Left lobe of liver (tissue), 2 donors: ENCODE measurements around the gene ZSWIM1. TPM values are rescaled to one million over a fixed set of nuclear protein-coding genes. Genes with fewer than 3 reads are reported as not detected.

Experiments used
- ATAC-seq: fragments of 200-7000 bp; cut with Tn5 transposase; one replicate; pipeline ENCODE4 v1.9.1; 2020; ENCODE audit warnings: mild to moderate bottlenecking, moderate library complexity
- DNase-seq: peaks from one replicate; pipeline ENCODE4 v3.0.0-alpha.2; 2020; ENCODE audit warnings: low spot score
- total RNA-seq: library from RNA; stranded (reverse); gene quantifications from one replicate; pipeline ENCODE4 v1.2.1, GENCODE V29; 2021
- donor health status: DM: no; HTN: no; CAD: no; lungs with moderate emphysema.
- donor health status: DM: no; HTN: yes; CAD: no.

The ZSWIM1 gene
- total RNA-seq, 1 donor from 2014 or later: 2.7 TPM

DNA sequence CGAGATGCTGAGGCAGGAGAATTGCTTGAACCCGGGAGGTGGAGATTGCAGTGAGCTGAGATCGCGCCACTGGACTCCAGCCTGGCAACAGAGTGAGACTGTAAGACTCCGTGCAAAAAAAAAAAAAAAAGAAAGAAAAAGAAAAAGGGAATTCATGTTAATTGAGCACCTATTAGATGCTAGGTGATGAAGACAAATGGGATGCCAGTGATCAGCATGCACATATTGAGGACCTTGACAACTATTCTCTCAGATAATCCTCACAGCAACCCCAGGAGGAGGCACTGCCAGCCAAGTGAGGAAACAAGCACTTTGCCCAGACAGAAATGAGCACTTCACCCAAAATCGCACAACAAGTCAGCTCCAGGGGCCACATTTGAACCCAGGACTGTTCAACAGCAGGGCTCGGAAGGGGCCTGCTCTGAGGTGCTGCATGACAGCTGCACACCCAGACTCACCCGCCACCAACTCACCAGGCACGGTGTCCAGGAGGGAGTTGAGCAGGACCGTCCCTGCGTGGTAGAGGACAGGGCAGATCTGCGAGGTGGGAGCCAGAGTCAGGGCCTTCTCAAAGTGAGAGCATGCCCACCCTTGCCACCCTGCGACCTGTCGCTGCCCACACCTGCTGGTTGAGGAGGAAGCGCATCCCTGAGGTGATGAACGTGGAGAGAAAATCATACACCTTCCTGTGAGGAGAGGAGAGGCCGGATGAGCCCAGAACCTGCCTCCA is 26.4 kb downstream of the ZSWIM1 start:
- ATAC-seq (no peak), DNase-seq (no peak)

DNA sequence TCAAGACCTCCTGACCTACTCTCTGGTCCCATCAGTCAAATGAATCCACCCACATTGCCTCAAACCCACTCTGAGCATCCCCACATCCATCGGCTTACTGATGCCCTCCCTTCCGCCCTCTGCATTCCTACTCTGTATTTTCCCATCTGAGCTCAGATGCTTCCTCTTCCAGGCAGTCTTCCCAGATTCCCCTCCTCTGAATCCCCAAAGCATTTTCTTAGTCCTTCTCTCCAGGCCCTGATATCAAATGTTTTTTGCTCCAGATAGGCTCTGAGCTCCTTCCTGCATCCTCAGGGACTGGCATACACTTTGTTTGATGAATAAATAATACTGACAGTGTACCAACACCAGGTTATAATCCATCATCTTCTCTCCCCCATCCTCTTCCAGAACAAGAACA is 27.1 kb downstream of the ZSWIM1 start:
- no peak for ATAC-seq
- no peak for DNase-seq

DNA sequence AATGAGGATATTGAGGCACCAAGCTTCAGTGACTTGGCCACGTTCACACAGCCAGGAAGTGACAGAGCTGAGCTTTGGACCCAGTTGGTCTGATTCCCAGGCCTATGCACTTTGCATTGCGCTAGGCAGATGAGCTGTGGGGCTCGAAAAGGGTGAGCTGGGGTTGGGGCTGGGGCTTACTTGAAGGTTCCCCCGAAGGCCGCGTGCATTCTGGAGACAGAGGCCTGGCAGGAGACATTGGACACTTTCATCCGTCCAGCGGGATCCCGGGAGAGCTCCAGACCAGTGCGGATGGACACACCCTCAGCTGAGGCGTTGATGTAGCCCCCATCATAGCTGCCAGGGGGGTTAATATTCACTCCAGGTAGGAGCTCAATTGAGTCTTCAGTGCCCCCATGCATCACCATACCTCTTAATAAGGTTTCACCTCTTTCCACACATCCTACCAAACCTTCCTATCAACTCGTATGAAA is 28.3 kb downstream of the ZSWIM1 start:
- DNase-seq (no peak), ATAC-seq (peak; percentile 30)

DNA sequence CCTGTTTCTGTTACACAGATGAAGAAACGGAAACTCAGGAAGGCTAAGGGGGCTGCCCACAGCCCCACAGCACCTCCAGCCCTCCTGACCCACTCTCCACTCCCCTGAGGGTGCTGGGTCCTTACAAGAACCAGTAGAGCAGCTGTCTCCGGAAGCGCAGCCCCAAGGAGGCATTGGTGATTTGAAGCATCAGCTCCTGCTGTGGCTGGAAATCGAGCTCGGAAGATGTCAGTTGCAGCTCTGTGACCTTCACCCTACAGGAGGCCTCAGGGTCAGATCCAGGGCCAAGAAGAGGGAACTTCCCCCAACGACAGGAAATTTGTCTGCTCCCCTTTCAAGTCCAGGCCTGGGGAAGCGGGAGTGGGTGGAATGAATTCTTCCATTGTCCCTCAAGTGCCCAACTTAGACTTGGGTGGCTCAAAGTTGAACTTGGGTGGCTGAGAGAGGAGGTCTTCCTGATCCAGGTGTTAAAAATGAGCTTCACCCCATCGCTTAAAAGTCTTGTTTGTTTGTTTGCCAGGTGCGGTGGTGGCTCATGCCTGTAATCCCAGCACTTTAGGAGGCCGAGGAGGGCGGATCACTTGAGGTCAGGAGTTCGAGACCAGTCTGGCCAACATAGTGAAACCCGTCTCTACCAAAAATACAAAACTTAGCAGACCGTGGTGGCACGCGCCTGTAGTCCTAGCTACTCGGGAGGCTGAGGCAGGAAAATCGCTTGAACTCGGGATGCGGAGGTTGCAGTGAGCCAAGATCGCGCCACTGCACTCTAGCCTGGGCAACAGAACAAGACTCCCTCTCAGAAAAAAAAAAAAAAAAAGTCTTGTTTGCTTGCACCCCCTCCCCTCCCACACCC is 29.0 kb downstream of the ZSWIM1 start:
- no peak for DNase-seq
- ATAC-seq: no peak

DNA sequence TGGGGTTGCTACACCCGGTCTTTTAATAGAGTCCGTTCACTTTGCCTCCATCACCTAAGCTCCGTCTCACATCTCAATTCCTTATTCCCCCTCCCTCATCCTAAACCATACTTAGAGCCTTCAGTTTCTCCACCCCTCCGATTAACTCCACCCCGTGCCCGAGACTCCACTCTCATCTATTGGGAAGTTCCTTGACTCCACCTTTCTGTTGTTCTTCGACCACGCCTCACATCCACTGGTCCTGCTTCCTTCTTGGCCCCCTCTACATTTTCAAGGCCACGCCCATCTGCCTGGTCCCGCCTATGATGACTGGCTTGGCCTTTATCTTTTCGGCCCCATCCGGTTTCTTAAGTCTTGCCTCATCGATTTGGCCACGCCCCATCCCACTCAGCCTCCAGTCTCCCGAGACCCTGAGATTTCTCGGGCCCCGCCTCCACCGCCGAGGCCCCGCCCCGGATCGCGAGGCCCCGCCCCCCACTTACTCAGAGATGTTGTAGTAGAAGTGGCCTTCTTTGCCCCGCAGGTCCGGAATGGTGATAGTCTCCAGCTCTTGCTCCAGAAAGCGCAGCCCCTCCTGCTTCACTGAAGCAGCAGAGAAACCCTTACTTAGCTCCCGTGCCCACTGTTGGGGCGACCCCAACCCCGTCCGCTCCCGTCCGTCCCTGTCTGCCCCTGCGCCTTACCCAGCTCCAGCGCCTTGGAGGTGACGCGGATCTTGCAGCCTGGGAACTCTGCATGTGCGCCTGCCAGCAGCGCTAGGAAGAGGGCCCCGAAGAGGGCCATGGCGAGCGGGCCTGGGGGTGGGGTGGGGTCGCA is 29.9 kb downstream of the ZSWIM1 start:
- ATAC-seq: peak; percentile 82

DNA sequence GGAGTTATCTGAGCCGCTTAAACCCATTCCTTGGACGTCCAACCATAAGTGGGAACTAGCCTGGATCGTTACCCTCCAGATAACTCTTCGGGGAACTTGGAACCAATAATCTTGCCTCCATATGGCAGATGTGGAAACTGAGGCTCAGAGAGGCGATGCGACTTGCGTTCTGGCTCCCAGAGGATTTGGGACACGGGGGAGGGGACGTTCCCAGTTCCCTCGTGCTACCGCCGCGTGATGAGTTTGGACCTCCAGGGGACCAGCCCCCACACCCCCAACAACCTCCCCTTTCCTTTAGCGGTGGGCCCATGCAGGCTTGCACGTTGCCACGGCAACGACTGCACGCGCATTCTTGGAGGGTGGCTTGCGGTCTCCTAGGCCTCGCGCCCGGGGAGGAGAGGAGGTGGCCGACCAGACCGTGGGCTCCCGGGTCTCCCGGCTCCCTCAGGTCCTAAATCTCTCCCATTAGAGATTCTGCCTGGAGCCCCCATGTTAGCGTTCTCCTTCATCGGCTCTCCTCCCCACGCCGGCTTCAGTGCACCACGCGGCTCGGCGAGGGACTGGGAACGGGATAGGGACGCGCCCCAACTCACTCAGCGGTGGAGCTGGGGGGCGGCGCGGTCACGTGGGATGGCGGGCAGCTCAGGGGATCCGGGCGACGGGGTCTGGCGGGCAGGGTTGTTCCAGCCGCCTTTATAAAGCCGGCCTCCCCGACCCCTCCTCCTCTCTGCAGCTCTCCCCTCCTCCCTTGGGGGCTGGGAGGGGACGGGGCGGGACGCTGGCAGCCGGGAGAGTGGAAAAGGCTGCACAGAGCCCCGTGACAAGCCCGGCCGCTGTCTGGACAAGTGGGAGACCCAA is 30.7 kb downstream of the ZSWIM1 start, which contains the start of gene PLTP:
Gene PLTP (minus strand): TSS at position 670 of the 858 bp plus-strand sequence. CDS start 703 bp downstream, outside the sequence.
- DNase-seq (no peak), ATAC-seq (peak; percentile 47)

More for the DNA sequence above, 29.9 kb downstream of the ZSWIM1 start:
- peak; percentile 85 for DNase-seq

DNA sequence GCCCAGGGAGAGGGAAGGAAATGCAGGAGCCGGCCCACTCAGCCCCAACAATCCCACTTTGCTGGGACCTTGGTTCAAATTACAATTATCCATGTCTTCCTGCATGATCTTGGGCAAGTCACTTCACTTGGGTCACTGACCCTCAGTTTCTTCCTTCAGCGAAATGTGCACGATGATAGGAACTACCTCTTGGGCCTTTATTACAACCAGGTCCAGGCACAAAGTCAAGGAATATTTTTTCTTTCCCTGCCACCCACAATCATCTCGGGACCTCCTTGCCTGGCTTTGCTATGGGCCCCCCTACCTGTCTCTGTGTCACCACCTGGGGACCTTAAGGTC is 31.3 kb downstream of the ZSWIM1 start:
- ATAC-seq (no peak), DNase-seq (no peak)

DNA sequence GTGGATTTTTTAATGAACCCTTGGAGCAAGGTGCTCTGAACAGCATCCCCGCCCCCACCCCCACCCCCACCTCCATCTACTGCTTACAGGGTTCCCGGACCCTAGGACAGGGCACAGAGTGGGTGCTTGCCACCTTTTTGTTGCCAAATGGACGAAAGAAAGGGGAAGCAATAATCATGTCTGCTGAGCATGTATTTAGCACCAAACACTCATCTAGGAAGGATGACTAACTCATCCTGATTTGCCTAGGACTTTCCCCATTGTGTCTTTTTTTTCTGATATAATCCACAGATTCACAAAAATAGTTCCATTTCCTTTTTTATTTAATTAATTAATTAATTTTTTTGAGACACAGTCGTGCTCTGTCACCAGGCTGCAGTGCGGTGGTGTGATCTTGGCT is 32.1 kb downstream of the ZSWIM1 start:
- DNase-seq (no peak), ATAC-seq (no peak)

DNA sequence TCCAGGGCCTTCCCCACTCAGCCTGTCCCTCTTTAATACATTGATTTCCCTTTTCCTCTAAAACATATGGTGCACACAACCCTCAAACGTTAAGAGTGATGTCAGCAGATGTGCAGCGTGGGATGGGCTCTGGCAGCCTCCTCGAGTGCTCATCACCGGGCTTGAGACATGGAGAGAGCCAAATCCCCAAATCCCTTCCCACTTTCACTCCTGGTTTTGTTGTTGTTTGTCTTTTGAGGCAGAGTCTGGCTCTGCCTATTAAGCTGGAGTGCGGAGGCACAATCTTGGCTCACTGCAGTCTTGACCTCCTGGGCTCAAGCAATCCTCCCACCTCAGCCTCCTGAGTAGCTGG is 36.7 kb downstream of the ZSWIM1 start:
- DNase-seq (no peak), ATAC-seq (no peak)

DNA sequence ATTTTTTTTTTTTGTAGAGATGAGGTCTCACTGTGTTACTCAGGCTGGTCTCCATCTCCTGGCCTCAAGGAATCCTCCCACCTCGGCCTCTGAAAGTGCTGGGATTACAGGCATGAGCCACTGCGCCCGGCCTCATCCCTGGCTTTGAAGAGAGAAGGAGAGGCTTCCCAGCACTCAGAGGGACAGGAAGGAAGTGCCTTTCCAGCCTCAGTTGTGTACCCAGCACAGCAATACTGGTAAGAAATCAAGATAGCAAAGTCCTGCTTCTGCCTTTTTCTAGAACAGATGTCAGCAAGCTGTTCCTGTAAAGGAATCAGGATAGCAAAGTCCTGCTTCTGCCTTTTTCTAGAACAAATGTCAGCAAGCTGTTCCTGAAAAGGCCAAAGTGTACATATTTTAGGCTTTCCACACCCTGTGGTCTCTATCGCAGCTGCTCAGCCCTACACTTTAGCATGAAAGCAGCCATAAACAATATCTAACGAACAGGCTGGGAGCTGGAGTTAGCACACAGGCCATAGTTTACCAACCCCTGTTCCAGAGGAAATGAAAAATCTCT is 37.2 kb downstream of the ZSWIM1 start:
- DNase-seq: no peak
- peak; percentile 44 for ATAC-seq

DNA sequence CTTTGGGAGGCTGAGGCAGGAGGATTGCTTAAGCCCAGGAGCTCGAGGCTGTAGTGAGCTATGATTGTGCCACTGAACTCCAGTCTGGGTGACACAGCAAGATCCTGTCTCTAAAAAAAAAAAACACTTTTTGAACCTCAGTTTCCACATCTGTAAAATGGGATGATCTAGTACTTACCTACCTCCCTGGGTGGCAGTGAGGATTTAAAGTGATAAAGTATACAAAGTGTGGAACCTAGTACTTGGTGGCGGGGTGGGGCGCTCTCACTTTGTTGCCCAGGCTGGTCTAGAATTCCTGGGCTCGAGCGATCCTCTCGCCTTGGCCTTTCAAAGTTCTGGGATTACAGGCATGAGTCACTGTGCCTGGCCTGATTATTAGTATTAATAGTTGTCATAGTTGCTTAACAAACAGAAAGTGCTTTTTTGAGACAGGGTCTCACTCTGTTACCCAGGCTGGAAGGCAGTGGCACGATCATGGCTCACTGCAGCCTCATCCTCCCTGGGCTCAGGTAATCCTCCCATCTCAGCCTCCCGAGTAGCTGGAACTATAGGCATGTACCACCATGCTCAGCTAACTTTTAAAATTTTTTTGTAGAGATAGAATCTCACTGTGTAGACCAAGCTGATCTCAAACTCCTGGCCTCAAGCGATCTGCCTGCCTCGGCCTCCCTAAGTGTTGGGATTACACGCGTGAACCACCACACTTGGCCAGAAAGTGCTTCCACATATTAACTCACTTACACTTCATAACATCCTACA is 37.9 kb downstream of the ZSWIM1 start:
- ATAC-seq (no peak), DNase-seq (no peak)

DNA sequence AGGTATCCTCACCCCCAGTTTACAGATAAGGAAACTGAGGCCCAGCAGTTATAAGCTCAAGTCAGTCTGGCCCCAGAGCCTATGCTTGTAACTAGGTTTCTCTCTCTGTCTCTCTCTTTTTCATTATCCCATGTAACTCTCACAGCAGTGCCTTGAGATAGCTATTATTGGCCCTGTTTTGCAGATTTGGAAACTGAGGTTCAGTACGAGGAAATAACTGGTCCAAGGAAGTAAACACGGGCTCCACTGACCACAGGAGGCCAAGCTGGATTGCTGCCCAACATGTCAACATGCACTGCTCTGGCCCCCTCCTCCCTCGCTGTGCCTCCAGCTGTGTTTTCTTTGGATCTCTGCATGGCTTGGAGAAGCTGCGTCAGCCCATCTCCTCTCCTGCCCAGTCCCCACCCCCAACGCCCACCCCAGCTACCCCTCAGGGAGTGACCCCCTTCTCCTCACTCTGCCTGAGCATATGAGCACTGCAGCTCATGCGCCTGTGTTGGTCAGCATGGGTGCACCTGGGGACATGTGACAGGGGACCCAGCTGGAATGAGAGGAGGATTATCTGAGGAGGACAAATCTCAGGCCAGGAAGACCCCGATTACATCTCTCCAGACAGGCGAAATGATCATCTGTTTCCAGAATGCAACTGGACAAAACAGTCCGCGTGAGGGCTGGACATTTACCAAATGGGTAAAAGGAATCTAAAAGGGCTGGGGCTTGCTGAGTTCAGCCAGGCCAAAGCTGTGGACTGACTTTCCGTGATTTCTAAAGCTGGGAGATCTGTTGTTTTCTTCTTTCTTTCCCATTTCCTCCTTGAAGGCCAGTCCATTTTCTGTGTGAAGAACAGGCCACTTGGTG is 38.7 kb downstream of the ZSWIM1 start:
- DNase-seq (no peak), ATAC-seq (peak; percentile 10)

DNA sequence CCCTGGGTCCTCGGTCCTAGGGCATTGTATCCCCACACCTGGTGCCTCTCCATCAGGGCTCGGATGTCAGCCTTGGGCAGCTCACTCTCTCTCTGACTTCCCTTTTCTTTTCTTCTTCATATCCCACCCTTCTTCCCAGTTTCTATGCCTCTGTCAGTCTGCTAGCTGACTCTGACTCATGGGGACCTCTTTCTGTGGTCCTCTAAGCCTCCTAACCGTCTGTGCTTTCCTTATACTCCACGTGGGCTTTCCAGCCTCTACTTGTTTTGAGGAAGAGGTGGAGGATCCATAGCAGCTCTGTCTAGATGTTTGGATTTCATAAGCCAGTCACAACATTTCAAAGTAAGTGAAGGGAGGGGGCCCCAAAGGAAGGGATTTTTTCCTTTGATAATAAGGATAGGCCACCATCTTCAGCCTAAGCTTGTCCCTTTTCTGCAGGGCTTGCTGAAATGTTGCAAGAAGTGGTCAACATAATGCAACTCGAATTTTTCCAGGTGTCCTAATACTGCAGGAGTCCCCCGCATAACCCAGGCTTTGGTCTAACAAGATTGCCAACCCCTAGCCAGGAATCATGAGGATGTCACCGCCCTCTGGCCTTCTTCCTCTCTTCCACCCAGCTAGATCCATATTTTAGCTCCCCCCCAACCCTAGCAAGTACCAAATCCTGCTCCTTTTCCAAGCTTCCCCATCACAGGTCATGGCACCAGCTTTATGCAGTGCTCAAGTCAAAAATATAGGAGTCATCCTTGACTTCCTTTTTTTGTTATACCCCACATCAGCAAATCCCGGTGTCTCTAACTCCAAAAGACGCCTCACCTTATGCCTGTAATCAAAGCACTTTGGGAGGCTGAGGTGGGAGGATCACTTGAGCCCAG is 39.7 kb downstream of the ZSWIM1 start:
- no peak for ATAC-seq
- no peak for DNase-seq

DNA sequence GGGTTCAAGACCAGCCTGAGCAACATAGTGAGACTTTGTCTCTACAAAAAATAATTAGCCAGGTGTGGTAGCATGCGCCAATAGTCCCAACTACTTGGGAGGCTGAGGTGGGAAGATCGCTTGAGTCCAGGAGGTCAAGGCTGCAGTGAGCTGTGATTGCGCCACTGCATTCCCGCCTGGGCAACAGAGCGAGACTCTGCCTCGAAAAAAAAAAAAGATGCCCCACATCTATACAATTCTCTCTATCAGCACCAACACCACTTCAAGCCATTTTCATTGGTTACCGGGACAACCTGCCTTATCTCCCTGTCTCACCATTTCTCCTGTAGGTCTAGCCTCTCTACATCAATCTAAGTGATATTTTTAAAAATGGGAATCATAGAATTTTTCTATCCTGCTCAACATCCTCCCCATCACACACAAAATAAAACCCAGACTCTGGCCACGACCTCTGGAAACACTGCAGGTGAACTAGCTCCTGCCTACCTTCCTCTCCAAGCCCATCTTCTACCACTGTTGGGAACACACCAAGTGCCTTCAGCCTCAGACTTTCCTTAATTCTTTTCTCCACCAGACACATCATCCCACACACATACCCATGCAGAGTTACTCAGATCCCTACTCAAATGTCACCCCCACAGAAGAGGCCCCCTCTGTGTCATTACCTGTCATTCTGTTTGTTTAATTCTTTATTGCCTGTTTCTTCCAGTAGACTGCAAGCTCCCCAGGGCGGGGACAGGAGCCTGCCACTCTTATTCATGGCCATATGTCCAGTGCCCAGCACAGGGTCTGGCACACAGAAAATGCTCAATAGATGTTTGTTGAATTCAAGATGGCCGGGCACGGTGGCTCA is 40.5 kb downstream of the ZSWIM1 start:
- no peak for DNase-seq
- no peak for ATAC-seq

DNA sequence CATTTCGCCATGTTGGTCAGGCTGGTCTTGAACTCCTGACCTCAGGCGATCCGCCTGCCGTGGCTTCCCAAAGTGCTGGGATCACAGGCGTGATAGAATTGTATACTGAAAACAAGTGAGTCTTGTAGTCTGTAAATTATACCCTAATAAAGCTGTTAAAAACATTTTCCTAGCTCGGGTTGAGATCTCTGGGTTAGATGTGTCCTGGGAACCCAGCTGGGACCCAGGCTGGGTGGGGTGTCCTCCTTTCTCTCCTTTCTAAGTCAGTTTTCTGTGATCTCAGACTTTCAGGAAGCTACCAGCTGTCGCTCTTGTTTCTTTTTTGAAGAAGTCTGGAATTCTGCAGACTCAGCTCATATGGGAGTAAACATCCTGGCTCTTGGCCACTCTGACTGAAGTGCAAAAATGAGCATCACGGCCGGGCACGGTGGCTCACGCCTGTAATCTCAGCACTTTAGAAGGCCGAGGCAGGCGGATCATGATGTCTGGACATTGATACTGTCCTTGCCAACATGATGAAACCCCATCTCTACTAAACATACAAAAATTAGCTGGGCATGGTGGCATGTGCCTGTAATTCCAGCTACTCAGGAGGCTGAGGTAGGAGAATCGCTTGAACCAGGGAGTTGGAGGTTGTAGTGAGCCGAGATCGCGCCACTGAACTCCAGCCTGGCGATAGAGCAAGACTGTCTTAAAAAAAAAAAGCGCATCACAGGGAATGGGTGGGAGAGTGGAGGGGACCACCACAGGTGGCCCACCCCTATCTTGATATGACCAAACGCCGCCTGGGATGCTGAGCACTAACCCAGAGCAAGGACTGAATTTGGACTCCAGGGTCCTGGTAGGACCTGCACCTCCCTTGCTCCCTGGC is 43.6 kb downstream of the ZSWIM1 start:
- DNase-seq: no peak

More for the DNA sequence above, 43.6 kb downstream of the ZSWIM1 start:
- ATAC-seq: peak; percentile 85
